H1 (cell line): Measurements from ENCODE around the gene RNF183. TPM values are rescaled to one million over a fixed set of nuclear protein-coding genes. Genes with fewer than 3 reads are reported as not detected.

ENCODE experiments used
- ASH2L ChIP-seq: fragments of 200-600, 300-600 bp; sonication (generic); IDR thresholded peaks from one replicate; pipeline ENCODE4 v1.7.1; 2017; ENCODE audit warnings: low read length
- BACH1 ChIP-seq: IDR thresholded peaks from 2 replicates; pipeline ENCODE4 v1.6.1; 2012; ENCODE audit warnings: low read length, improper control_type of control experiment
- BRCA1 ChIP-seq: IDR thresholded peaks from 2 replicates; pipeline ENCODE4 v1.6.1; 2012; ENCODE audit warnings: low read depth, low read length, improper control_type of control experiment
- KDM5A ChIP-seq: fragments of 200-600 bp; IDR thresholded peaks from 2 replicates; pipeline ENCODE4 v1.7.1; 2012; ENCODE audit warnings: mild to moderate bottlenecking, low read length, inconsistent platforms, mixed read lengths
- RFX5 ChIP-seq: IDR thresholded peaks from 2 replicates; pipeline ENCODE4 v1.6.1; 2011; ENCODE audit warnings: low read depth, low read length, improper control_type of control experiment, borderline replicate concordance
- YY1 ChIP-seq: IDR thresholded peaks from 2 replicates; pipeline ENCODE4 v1.6.1; 2011; ENCODE audit warnings: low read depth, mild to moderate bottlenecking, low read length
- polyA plus RNA-seq, 7 experiments: library from polyadenylated mRNA; depleted of rRNA in 3 of 7; stranded (reverse) in 5 of 7; unstranded in 2 of 7; fragments of >200 nt in 5 of 7; fragments of 200-250 nt in 2 of 7; gene quantifications; 1 replicate in 5 of 7; 2 replicates in 1 of 7; 4 replicates in 1 of 7; pipeline versions ENCODE4 v1.2.1 to v1.2.3, GENCODE V29; 2011 to 2013; ENCODE audit warnings: missing spikeins in 2 of 7, mixed read lengths in 2 of 7
- total RNA-seq: library from RNA; stranded (reverse); fragmentation: NEBNext Ultra II Directional; extraction: Animal tissue kit (Norgen Biotek cat#: 25700); gene quantifications from 2 replicates; pipeline ENCODE4 v1.2.1, GENCODE V29; 2021

The RNF183 gene
- total and polyA plus RNA-seq, 2 of the 8 experiments (the other 6 are each of a cell fraction or from before 2014, with no cell fraction given), result 0.15 TPM; not detected in 1

DNA sequence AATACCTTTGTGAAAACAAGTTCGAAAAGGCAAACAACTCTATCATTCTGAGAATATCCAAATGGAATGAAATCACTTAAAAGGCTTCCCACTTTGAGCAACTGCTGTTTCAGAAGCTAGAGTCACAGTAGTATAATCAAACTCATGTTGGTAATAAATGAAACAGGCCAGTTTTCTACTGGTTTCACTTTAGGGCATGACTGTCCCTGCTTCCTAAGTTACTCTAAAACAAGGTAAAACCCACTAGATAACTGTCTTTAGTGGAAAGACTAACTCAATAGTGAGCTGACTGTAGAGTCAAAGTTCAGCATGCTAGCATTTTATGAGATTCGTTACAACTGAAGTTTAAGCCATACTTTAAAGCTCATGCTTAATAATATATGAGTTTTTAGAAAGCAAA is 33.8 kb downstream of the RNF183 start (continued):
- no peak for TF ChIP-seq BRCA1
- TF ChIP-seq ASH2L, result no peak
- TF ChIP-seq RFX5, result no peak
- no peak for TF ChIP-seq YY1
- TF ChIP-seq KDM5A, result no peak
- TF ChIP-seq BACH1, result no peak
